HG03095 (cell line): ENCODE results near the gene ANKRD42.

Source experiments
- ATAC-seq: cut with Tn5 transposase; IDR thresholded peaks from one replicate; pipeline ENCODE4 v1.9.1; 2021; ENCODE audit warnings: moderate library complexity; ENCODE audit not compliant: unreplicated experiment

The ANKRD42 gene

DNA sequence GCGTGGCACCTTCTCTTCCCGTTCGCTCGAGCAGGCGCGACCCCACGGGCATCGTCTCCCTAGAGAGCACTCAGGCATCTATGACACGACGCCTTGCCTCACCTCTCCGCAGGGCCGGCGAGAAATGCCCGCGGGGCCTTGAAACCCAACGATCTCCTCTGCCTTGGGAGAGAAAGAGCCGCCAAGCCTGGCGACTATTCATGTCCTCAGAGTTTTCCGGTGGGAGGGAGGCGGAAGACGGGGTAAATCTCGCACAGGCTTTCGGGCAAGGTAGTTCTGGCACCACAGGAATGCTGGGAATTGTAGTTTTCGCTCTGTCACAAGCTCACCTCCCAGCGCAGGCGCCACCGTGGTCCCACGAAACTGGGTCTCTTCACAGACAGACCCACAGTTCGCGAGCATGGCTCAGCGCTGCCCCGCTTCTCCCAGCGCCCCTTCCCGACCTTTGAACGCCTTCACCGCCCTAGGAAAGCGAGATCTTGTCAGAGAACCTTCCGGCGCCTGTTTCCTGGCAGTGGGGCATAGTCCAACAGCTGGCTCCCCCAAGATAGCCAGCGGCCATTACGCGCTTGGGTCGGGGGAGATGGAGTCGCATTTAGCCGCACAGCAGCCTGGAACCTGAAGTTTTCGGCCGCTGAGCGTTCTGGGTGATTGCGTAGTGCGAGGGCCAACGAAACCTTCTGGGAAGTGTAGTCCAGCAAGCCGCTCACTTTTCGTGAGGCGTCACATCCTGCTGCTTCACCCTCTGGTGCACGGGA is 92.4 kb downstream of the ANKRD42 start, which contains the start of gene CCDC90B:
Gene CCDC90B, minus strand, starts transcription at position 597 of the 758 bp plus-strand sequence. Its CDS starts 395 bp downstream, at position 202.
- peak; percentile 88 for ATAC-seq

DNA sequence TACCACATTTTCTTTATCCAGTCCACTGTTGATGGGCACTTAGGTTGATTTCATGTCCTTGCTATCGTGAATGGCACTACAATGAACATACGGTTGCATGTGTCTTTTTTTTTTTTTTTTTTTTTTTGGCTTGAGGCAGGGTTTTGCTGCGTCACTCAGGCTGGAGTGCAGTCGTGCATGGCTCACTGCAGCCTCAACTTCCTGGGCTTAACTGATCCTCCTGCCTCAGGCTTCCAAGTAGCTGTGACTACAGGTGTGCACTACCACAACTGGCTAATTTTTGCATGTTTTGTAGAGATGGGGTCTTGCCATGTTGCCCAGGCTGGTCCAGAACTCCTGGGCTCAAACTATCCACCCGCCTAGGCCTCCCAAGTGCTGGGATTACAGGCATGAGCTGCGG is 94.1 kb downstream of the ANKRD42 start:
- no peak for ATAC-seq

DNA sequence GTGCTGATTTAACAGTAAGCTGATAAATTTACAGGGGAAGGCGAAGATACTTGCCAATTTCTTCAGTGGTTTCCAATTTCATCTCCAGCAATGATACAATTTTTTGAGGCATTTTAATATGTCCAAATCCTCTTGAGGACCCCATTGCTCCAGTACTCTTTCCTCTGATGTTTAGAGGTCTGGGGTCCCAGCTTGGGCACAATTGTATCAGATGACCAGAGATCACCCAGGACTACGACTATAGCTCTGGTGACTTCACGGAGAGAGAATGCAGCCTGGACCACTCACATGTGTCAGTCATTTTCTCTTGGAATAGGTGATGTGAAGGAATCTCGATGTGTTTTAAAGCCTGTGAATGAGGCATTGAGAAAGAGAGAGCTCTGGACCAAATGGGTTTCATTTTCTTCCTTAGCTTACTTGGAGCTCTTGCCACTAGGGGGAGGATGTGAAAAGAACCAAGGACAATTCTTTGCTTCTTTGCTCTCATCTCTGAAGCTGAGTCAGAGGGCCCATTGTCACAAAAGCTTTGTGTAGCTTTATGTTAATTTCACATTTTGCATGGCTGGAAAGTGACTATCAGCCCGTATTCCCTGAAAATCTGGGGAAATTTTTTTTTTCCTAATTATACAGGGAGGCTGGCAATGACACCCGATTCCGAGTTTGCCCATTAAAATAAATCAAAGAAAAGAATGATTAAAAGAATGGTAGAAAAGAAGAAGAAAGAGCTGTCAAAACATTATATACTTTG is 99.4 kb downstream of the ANKRD42 start:
- peak; percentile 66 for ATAC-seq

DNA sequence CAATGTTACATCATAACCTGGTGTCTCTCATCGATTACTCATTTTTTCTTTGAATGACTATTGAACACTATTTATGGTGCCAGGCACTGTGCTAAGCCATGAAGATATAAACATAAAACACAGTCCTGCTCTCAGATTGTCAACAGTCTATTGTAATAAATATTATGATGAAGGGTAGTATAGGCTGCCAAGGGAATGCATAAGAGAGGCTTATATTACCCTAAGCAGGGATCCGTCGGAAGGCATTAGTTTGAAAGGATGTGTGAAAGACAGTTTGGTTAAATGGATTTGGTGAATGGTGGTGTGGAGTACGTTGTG is 99.9 kb downstream of the ANKRD42 start:
- no peak for ATAC-seq

DNA sequence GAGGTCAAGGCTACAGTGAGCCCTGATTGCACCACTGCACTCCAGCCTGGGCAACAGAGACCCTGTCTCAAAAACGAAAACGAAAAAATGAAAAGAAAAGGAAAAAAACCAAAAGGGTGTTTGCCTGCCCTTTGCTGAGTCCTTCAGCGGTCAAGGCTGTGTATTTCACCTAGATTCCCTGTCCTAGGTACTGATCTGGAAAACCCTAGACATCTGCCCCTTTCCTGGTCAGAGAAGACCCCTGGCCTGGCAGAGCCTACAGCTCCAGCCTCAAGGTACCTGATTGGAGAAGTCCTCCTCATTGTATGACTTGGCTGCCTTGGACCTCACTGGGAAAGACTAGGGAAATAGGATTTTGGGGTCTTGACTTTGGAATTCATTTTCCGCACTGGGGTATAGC is 100.7 kb downstream of the ANKRD42 start:
- ATAC-seq: no peak
